NCI-H524 (cell line): ENCODE measurements around the gene SPIRE1.
A peak's percentile ranks its signal among the peaks of the same experiment; 100 is the strongest.

Experiments
- DNase-seq, 2 experiments: peaks; one replicate each; lab custom pipeline; 2025; lab: John Stamatoyannopoulos, UW

SPIRE1 gene

DNA sequence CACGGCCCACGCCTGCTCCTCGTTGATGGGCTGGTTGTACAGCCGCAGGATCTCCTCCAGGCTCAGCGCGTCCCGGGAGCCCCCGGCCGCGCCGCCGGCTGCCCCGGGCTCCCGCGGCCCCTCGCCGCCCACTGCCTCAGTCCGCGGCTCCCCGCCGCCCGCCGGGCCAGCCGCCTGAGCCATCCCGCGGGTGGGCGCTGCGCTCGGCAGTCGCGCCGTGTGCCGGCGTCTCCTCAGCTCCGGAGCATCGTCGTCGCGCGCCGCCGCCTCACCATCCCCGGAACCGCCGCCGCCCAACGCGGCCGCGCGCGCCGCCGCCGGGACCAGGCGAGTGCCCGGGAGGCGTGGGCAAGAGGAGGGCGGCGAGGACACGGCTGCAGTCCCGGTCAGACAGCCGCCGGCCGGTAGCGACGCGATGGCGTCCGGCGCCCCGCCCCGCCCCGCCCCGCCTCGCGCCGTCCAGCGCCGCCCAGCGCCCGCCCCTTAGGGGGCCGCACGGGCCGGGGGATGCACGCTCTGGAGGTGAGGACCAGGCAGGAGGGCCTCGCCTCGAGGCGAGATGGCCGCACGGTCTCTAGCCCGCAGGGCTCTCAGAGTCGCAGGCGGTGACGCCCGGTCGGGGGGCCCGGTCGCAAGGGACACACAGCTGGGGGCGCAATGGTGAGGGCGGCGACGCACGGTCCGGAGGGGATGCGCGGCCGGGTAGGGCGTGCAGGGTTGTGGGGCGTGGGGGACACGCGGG lies at the start of gene SPIRE1:
TSS of gene SPIRE1 (minus strand) at position 424 of the 742 bp plus-strand sequence. CDS start at position 183, 241 bp downstream.
- DNase-seq = peak; percentile 43 to 61

DNA sequence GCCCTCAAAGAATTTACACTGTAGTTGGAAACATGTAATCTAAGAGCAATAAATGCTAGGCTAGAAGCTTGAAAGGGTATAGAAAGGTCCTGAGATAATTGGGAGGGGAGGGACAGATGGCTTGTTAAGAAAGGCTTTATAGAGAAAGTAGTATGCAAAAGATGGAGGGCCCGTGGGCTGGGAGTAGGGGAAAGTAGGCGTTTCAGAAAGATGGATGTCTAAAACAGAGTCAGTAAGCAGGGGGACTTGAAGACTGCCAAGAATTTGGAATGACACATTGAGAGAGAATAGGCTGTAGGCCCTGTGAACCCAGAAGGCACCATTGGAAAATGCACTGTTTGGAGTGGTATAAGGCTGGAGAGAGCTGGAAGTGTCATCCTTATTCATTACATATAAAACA lies 45.8 kb upstream of the SPIRE1 start:
- DNase-seq = peak; percentile 52 to 60

DNA sequence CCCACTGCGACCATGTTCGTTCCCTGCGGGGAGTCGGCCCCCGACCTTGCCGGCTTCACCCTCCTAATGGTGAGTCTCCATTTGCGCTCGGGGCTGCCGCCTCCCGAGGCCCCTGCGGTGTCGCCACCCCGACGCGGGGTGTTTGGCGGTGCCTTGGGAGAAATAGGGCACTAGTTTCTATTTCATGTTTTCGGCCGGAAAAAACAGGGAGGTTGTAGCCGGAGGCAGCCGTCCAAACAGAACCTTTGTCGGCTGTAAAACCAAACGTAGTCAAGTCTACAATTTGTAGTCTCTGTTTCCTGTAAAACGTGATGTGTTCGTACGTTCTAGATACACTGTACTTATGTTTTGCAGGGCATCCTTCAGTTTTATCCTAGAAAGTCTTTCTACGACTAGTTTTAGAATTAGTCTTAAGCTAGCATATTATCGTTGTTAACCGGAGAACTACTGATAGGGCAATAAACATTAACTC lies 45.2 kb upstream of the SPIRE1 start:
- DNase-seq = no peak

DNA sequence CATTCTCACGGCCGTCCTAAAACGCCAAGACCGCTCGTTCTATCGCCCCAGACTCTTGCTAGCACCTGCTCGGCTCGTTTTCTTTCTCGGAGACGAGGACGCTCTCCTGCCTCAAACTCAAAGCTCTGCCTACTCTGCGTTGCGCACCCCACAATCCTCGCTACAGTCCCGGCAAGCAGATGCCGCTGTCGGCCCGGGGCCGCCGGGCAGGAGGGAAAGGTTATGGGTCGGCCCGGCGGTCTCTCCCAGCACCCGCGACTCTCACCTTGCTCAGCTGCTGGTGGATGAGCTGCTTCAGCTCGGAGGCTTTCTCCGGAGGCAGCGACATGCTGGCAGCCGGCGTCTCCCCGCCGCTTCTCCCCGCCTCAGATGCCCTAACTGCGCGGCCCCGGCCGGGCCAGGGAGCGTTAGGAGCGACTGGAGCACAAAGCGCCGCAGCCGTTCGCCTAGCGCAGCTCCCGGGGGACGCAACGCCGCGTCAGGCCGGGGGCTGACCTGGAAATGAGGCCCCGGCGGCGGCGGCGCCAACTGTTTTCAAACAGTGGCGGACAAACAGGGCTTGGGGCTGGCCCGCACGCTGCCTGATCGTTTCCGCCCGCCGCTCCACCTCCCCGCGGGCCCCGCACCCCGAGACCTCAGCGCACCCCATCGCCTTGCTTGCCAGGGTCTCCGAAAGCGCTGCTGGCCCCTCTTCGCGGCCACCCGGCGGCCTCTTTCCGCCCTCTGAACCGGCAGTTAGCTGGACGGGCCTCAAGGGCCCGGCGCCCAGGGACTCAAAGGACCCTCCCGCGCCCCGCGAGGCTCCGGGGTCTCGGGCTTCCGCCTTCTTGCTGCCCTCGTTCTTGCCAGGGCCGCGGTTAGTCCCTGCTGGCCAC lies 44.6 kb upstream of the SPIRE1 start, which contains the start of the genes CEP76 and PSMG2:
TSS of gene CEP76 (minus strand) at position 503 of the 875 bp plus-strand sequence. CDS start at position 328, 175 bp downstream.
TSS of gene PSMG2 (plus strand) at position 822 of the 875 bp plus-strand sequence. CDS start 66 bp downstream, outside the sequence.
- DNase-seq = peak; percentile 59 to 76

DNA sequence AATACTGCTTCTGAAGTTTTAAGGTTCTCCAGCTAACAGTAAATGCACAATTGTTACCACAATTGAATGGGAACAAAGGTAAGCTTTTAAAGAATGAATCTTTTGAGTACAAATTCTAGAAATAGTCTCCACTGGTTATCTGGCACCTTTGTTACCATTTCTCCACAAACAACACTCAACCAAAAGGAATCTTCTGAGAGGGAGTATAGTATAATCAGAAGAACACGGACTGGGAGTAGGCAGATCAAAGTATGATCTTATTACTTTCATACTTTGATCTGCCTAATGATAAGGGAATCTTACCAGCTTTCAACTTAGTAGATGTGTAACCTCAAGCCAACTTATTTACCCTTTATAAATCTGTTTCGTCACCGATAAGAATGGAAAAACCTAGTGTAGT lies 43.3 kb upstream of the SPIRE1 start:
- no peak for DNase-seq

DNA sequence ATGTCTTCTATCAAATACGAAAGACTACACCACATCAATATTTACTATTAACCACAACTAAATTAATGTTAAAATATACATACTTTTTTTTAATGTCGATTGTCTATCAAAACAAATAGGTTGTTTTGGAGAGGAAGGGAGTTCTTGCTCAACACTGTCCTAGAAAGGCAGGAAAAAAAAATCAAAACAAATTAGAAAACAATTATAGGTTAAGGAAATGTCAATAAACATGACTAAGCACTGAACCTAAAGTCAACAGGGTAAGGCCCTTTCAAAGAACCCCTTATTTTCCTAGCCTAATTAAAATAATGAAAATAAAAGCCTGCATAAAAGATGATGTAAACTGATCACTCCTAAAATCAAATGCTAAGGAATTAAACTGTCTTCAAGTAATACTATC lies 41.8 kb upstream of the SPIRE1 start:
- no peak for DNase-seq

DNA sequence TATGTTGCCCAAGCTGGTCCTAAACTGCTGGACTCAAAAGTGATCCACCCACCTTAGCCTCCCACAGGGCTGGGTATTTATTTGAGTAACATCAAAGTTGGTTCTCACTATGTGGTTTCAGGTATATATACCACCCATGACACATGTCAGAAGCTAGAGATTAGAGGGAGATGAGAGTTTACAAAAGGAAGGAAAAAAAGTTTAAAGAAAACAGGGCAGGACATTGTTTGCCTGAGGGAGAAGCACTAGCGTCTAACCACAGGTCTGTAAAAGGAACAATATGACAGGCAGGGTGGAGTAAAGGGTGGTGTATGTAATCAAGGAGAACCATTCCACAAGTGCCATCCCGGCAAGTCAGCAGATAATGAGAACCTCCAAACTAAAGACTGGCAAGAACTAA lies 36.1 kb upstream of the SPIRE1 start:
- DNase-seq = no peak

DNA sequence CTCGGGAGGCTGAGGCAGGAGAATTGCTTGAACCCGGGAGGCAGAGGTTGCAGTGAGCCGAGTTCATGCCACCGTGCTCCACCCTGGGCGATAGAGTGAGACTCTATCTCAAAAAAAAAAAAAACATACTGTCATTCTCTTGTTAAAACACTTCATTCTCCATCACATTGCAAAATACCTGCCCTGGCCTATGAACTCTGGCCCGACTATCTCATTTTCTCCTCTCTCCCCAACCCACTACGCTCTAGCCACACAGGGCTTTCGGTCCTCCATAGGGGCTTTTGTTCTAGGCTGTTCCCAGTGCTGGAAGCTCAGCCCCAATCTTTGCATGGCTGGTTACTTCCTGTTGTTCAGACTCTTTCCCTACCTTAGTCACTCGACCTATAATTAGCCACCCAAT lies 34.3 kb upstream of the SPIRE1 start:
- no peak for DNase-seq

DNA sequence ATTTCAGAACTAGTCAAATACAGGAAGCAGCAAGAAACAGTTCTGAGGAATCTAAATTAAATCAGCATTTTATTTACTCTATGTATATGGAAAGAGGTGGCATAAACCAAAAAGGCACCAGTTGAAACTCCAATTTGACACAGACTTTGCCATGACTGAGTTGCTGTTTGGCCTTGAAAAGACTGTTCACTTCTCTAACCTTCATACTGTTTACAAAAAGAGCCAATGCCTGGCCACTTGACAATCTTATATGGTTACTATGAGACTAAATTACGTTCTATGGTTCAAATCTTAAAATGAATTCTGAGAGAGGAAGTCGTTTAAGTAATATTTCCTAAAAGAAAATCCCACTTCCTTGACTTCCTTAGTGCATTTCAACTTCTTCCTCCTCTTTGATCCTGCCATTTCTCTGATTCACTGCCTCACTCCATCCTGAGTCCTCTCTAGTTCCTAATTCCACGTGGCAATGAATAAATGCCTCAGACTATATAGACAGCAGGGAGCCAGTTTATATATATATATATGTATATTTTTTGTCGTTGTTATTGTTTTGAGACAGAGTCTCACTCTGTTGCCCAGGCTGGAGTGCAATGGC lies 31.4 kb upstream of the SPIRE1 start:
- no peak for DNase-seq

DNA sequence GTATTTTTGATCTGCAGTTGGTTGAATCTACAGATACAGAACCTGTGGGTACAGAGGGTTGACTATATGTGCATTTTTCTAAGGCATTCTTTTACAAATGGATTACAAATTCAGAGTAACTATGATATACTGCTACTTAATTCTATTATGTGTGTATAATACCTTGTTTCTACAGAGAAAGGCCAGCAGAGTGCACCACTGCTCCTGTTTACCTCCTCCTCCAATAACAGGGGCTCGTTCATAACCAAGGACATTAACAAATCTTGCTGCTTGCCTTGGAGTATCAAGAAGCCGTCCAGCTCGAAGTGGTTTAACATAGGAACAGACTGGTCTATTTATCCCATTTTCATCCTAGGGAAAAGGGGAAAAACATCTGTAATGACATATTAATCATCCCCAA lies 28.2 kb upstream of the SPIRE1 start:
- DNase-seq = peak; percentile 4 to 52

DNA sequence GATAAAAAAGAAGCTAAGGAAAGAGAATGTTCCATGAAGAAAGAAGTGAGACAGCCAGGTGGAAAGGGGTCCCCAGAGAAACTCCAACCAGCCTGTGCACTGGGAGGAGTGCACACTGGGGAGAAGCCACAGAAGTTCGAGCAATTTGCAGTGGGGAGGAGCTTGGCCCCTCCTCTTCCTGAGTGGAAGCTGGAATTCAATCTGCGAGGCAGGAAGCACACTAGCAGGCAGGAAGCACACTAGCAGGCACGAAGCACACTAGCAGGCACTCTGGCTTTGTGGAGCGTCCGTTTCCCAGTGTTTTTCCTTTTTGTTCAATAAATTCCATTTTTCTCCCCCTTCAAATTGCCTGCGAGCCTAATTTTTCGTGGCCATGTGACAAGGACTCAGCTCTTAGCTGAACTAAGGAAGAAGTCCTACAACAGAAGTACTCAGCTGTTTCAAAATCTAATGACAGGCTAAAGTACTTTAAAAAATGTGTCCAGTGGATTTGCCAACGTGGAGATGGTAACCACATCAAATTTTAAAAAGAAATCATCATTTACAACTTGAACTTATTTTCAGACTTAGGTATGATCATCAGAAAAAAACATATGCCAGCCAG lies 21.4 kb upstream of the SPIRE1 start:
- DNase-seq = no peak

DNA sequence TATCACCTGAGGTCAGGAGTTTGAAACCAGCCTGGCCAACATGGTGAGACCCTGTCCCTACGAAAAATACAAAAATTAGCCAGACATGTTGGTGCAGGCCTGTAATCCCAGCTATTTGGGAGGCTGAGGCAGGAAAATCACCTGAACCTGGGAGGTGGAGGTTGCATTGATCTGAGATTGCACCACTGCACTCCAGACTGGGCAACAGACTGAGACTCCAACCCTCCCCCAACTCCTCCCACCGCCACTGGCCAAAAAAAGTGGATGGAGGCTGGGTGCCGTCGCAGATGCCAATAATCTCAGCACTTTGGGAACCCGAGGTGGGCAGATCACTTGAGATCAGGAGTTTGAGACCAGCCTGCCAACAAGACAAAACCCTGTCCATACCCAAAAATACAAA lies 10.1 kb upstream of the SPIRE1 start:
- DNase-seq = no peak

DNA sequence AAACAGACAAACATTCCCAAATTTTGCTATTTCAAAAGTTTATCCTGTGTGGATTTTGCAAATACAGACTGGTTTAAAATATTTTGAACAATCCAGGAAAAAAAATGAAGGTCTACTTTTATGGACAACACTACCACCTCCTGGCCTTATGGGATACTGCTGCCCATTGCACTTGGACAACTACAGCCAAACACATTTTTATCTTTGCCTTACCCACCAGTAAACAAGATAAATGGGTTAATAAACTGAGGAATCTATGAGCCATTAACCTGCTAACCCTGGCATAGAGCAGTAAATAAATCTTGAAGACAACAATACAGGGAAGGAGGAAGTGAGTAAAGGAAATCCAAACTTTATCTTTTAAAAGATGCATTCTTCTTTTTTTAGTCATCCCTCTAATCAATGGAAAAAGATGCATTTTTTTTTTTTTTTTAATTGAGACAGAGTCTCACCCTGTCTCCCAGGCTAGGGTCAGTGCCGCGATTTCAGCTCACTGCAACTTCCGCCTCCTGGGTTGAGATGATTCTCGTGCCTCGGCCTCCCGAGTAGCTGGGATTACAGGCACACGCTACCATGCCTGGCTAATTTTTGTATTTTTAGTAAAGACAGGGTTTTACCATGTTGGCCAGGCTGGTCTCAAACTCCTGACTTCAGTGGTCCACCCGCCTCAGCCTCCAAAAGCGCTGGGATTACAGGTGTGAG lies 2.1 kb upstream of the SPIRE1 start:
- DNase-seq = peak in 1 of 2 experiments; percentile 46

DNA sequence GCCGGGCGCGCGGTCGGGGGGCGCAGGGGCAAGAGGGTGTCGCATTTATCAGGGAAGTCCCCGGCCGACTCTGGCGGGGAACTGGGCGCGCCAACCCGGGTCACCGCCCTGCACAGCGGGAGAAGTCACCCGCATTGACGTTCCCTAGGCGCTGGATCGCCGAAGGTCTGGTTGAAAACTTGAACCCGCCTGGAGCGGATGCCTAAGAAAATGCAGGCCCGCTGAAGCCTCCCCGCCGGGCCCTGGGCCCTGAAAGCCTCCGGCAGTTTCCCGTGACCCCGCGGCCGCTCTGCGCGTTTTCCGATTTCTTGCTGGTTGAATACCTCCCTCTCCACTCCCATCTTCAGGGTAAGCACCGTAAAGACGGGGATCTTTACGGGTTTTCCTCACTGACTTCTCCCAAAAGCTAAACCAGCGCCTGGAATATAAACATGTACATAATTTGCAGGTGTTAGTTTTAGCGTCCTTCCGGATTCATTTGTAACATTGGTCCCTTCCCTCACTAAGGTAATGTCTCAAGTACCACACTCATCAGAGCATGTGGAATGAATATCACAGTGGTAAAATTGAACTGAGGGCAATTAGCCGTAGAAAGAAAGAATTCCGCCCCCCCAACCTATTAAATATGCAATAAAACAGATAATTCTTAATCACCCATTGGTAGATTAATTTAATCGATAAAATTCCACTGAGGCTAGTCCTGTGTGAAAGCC lies 675 bp upstream of the SPIRE1 start:
- DNase-seq = peak; percentile 36 to 69

DNA sequence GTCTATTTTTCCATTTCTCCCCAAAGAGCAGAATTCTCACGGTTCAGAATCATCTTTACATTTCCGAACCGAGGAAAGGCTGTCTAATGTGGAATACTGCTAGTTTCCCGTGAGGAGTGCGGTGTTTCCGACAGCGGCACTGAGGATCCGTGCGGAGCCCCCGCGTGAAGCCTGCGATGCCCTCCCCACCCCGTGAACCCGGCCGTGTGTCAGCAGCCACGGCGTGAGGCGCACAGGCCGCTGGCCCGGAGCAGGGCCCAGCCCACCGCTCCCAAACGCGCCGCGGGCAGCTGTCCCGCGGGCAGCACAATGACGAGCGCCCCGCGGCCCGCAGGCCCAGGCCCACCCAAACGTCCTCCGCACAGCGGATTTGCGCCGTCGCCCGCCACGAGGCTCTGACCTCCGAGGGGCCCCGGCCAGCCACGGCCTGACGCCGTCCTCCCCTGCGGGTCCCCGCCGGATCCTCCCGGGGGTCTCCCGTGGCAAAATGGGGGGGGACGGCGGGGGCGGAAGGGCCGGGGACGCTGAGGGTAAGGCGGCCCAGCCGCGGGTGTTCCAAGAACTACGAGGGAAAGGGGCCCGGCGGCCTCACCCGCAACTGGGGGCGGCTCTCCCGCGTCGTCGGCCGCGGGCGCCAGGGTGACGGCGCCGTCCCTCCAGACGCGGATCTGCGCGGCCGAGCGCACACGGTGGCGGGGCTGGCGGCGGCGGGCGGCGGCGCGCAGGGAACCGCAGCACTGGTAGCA lies 796 bp downstream of the SPIRE1 start:
- peak in 1 of 2 experiments; percentile 24 for DNase-seq

DNA sequence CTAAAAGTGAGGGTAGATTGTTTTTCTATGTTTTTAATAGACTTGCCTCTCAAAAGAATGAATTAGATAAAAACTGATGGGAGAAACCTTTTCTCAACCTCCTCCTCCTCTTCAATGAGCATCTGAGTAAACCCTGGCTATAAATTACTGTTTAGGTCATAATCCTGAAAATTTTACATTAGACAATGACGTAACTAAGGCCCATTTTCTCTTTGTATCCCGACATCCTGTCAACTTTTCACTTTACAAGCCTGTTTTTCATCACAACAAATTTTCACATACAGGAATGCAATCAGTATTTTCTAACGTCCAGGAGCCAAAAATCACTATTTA lies 1.3 kb downstream of the SPIRE1 start:
- DNase-seq = no peak

DNA sequence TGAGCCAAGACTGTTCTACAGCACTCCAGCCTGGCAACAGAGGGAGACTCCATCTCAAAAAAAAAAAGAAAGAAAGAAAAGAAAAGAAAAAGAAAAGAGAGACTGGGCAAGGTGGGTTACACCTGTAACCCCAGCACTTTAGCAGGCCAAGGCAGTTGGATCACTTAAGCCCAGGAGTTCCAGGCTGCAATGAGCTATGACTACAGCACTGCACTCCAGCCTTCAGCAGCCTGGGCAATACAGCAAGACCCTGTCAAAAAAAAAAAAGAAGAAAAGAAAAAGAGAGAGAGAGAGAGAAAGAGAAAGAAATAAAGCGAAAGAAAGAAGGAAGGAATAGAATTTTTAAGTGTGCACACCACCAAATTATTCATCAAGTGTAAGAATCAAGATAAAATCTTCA lies 2.9 kb downstream of the SPIRE1 start:
- DNase-seq = no peak

DNA sequence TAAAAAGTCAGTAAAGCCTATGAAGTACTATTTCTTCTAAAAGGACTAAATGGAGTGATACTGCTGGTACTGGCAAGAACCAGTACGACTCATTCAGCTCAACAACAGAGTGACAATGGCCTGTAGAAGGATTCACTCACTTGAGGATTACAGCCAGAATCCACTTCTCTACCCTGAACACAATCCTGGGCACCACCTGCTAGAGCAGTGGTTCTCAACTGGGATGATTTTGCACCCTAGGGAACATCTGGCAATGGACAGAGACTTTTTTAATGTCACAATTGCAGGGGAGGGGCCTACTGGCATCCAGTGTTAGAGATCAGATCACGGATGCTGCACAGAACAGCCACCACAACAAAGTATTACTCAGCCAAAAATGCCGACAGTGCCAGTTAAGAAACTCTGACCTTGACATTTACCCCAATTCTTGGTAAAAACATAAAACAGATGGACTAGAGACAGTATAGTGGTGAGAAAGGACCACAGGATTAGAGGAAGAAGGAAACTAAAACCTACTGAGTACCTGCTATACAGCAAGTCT lies 5.0 kb downstream of the SPIRE1 start:
- DNase-seq = peak; percentile 82 to 90

DNA sequence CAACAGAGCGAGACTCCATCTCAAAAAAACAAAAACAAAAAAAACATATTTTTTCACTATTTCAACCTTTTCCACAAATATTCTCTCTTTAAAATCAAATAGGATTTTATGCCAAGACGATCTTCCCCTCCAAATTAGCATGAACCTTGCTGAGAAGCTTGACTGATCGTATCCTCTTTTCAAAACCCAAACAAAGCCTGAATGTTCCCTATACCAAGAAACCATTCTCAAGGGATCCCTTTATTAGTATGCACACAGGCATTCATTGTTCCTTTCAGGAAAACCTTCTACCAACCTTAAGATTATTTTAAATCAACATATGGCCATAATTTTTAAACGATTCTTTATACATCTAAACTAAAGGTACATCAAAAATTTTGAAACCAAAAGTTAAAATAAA lies 6.3 kb downstream of the SPIRE1 start:
- DNase-seq = no peak

DNA sequence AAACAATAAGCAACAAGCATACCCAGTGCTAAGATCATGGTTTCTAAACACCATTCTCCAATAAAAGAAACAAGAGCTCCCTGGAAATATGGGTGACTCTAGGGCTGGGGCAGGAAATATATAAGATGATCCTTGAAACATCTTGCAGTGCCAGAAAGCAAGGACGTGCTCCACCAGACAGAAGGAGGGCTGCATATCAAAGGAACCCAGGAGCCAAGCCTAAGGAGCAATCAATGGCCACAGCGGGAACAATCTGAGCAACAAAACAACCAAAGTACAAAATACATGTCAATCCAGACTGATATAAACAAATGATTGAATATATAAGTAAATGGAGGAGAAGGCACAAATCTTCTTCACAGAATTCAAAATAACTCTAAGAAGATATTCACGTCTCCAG lies 10.1 kb downstream of the SPIRE1 start:
- DNase-seq = no peak
